Naive B cell (primary cell): ENCODE measurements around the gene WDR48. TPM values are rescaled to one million over a fixed set of nuclear protein-coding genes. Genes with fewer than 3 reads are reported as not detected.

Experiments
- ATAC-seq, 2 donors: fragments of 150-1000 bp; cut with Tn5 transposase; 2 replicates each; pipeline ENCODE4 v1.10.0; 2021; ENCODE audit warnings: low read depth in 2 of 2, mild to moderate bottlenecking in 2 of 2, moderate library complexity in 2 of 2
- DNase-seq: peaks from one replicate; pipeline ENCODE4 v3.0.0; 2022
- H3K27ac Mint-ChIP-seq, 6 donors: one replicate each; pipeline ENCODE4 v1.8.0; 2020 to 2022; ENCODE audit warnings: mild to moderate bottlenecking in 6 of 6, mixed read lengths in 6 of 6, moderate library complexity in 5 of 6, inconsistent platforms in 2 of 6
- H3K27me3 Mint-ChIP-seq, 3 donors: one replicate each; pipeline ENCODE4 v1.8.0; 2021 to 2022; ENCODE audit warnings: mixed read lengths in 3 of 3, mild to moderate bottlenecking in 1 of 3
- H3K36me3 Mint-ChIP-seq, 2 donors: one replicate each; pipeline ENCODE4 v1.8.0; 2020 to 2022; ENCODE audit warnings: mixed read lengths in 2 of 2, inconsistent platforms in 1 of 2, mild to moderate bottlenecking in 1 of 2
- H3K4me1 Mint-ChIP-seq, 3 donors: one replicate each; pipeline ENCODE4 v1.8.0; 2020 to 2022; ENCODE audit warnings: mixed read lengths in 3 of 3, inconsistent platforms in 1 of 3, mild to moderate bottlenecking in 1 of 3, moderate library complexity in 1 of 3
- H3K4me3 Mint-ChIP-seq, 8 donors: one replicate each; pipeline ENCODE4 v1.8.0; 2020 to 2022; ENCODE audit warnings: mild to moderate bottlenecking in 8 of 8, mixed read lengths in 8 of 8, moderate library complexity in 8 of 8, inconsistent platforms in 2 of 8
- H3K9me3 Mint-ChIP-seq, 7 donors: one replicate each; pipeline ENCODE4 v1.8.0; 2020 to 2022; ENCODE audit warnings: mixed read lengths in 7 of 7, mild to moderate bottlenecking in 5 of 7, inconsistent platforms in 2 of 7, moderate library complexity in 1 of 7
- polyA plus RNA-seq, 6 donors: library from polyadenylated mRNA; unstranded; fragments of 300-500 nt; fragmentation: Illumina TruSeq; gene quantifications; one replicate each; pipeline ENCODE4 v1.2.3, GENCODE V29; 2021; ENCODE audit warnings: low read depth in 6 of 6

WDR48 gene
- polyA plus RNA-seq, 6 donors from 2014 or later = 23.5 to 66.0 (median 54.3) TPM

- ATAC-seq (peak; percentile 42 to 49), DNase-seq (no peak)
- H3K27ac Mint-ChIP-seq = peak overlapping the region; percentile 12 to 91 (median 74)
- no peaks in the 10 kb centered on the region for H3K9me3 Mint-ChIP-seq
- H3K36me3 Mint-ChIP-seq = peaks cover 8% of the 10 kb centered on the region in 2 donors
- peak overlapping the region in 7 of 8 donors; percentile 56 to 83 (median 76) for H3K4me3 Mint-ChIP-seq
- H3K27me3 Mint-ChIP-seq = no peaks in the 10 kb centered on the region
- peaks cover 47 to 75% (median 59%) of the 10 kb centered on the region in 3 donors for H3K4me1 Mint-ChIP-seq
These were observed 71.0 kb downstream of the WDR48 start for GRCh38 chr3:39122813-39123212.

- Mint-ChIP-seq H3K4me3 (no peak overlapping the region), H3K4me1 (peaks cover 50 to 73% (median 57%) of the 10 kb centered on the region in 3 donors), H3K27ac (peak overlapping the region in 2 of 6 donors; percentile 34 to 49), H3K9me3 (no peaks in the 10 kb centered on the region), H3K27me3 (no peaks in the 10 kb centered on the region), H3K36me3 (peaks cover 0 to 10% of the 10 kb centered on the region in 2 donors)
- DNase-seq (no peak), ATAC-seq (no peak)
These were observed 73.3 kb downstream of the WDR48 start for GRCh38 chr3:39124876-39125840.

DNA sequence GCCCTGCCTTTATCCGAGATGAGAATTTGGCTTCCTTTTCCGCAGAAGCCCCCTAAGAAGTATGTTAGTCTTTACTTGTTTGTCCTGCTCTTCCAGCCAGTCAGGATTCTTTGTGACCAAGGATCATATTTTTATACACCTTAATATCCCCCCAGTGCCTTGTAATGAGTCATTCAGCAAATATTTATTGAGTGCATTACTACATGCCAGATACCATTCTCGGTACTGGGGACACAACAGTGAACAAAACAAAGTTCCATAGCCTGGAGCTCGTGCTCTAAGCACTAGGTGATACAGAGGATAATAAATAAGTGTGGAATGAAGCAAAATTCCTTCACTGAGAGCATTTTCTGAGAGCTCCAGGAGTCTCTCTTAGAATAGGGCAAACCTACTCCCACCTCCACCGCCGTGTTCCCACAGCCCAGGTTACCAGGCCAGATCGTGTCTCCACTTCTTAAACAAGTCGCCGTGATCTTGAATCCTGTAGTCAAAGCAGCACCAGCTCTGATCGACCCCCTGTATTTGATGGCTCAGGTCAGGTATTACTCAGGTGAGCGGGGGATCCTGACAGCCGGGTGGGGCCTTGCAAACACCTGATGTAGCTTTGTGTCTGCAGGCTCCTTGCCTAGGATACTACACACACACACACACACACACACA lies 74.2 kb downstream of the WDR48 start:
- peak overlapping the region in 3 of 6 donors; percentile 33 to 52 (median 49) for H3K27ac Mint-ChIP-seq
- H3K27me3 Mint-ChIP-seq = no peaks in the 10 kb centered on the region
- no peak for ATAC-seq
- no peak for DNase-seq
- no peak overlapping the region for H3K4me3 Mint-ChIP-seq
- H3K36me3 Mint-ChIP-seq = peaks cover 0 to 10% of the 10 kb centered on the region in 2 donors
- H3K9me3 Mint-ChIP-seq = no peaks in the 10 kb centered on the region
- H3K4me1 Mint-ChIP-seq = peaks cover 52 to 65% (median 54%) of the 10 kb centered on the region in 3 donors

- H3K27me3 Mint-ChIP-seq = no peaks in the 10 kb centered on the region
- peak overlapping the region in 6 of 8 donors; percentile 17 to 78 (median 56) for H3K4me3 Mint-ChIP-seq
- H3K36me3 Mint-ChIP-seq = peaks cover 4 to 10% of the 10 kb centered on the region in 2 donors
- ATAC-seq (peak; percentile 63 to 77), DNase-seq (no peak)
- H3K27ac Mint-ChIP-seq = peak overlapping the region in 3 of 6 donors; percentile 35 to 82 (median 66)
- H3K9me3 Mint-ChIP-seq = no peaks in the 10 kb centered on the region
- H3K4me1 Mint-ChIP-seq = peaks cover 45 to 58% (median 48%) of the 10 kb centered on the region in 3 donors
These were observed 74.8 kb downstream of the WDR48 start for GRCh38 chr3:39126532-39127071.

GRCh38 chr3:39127269-39127907 lies 75.6 kb downstream of the WDR48 start:
- Mint-ChIP-seq H3K9me3 (no peaks in the 10 kb centered on the region), H3K27ac (peak overlapping the region in 5 of 6 donors; percentile 19 to 82 (median 66)), H3K36me3 (peaks cover 10 to 12% of the 10 kb centered on the region in 2 donors), H3K27me3 (no peaks in the 10 kb centered on the region), H3K4me1 (peaks cover 38 to 50% (median 40%) of the 10 kb centered on the region in 3 donors), H3K4me3 (peak overlapping the region in 5 of 8 donors; percentile 41 to 78 (median 61))
- DNase-seq = no peak
- no peak for ATAC-seq

- ATAC-seq = no peak
- Mint-ChIP-seq H3K4me3 (peak overlapping the region in 5 of 8 donors; percentile 35 to 78 (median 58)), H3K27ac (peak overlapping the region in 1 of 6 donors; percentile 19), H3K36me3 (peaks cover 10 to 14% of the 10 kb centered on the region in 2 donors), H3K4me1 (peaks cover 32 to 45% (median 35%) of the 10 kb centered on the region in 3 donors), H3K9me3 (no peaks in the 10 kb centered on the region), H3K27me3 (no peaks in the 10 kb centered on the region)
- DNase-seq = no peak
These were observed 76.1 kb downstream of the WDR48 start for GRCh38 chr3:39127908-39128304.

GRCh38 chr3:39128951-39129350 lies 77.1 kb downstream of the WDR48 start:
- no peak for DNase-seq
- H3K9me3 Mint-ChIP-seq = no peaks in the 10 kb centered on the region
- peaks cover 29 to 35% (median 34%) of the 10 kb centered on the region in 3 donors for H3K4me1 Mint-ChIP-seq
- no peak for ATAC-seq
- H3K4me3 Mint-ChIP-seq = no peak overlapping the region
- no peak overlapping the region for H3K27ac Mint-ChIP-seq
- H3K36me3 Mint-ChIP-seq = peaks cover 10 to 20% of the 10 kb centered on the region in 2 donors
- H3K27me3 Mint-ChIP-seq = no peaks in the 10 kb centered on the region

GRCh38 chr3:39130026-39130425 lies 78.2 kb downstream of the WDR48 start:
- H3K27ac Mint-ChIP-seq = no peak overlapping the region
- H3K4me1 Mint-ChIP-seq = peaks cover 26 to 34% (median 34%) of the 10 kb centered on the region in 3 donors
- H3K36me3 Mint-ChIP-seq = peaks cover 10 to 21% of the 10 kb centered on the region in 2 donors
- no peaks in the 10 kb centered on the region for H3K9me3 Mint-ChIP-seq
- H3K27me3 Mint-ChIP-seq = no peaks in the 10 kb centered on the region
- DNase-seq (no peak), ATAC-seq (no peak)
- H3K4me3 Mint-ChIP-seq = no peak overlapping the region

DNA sequence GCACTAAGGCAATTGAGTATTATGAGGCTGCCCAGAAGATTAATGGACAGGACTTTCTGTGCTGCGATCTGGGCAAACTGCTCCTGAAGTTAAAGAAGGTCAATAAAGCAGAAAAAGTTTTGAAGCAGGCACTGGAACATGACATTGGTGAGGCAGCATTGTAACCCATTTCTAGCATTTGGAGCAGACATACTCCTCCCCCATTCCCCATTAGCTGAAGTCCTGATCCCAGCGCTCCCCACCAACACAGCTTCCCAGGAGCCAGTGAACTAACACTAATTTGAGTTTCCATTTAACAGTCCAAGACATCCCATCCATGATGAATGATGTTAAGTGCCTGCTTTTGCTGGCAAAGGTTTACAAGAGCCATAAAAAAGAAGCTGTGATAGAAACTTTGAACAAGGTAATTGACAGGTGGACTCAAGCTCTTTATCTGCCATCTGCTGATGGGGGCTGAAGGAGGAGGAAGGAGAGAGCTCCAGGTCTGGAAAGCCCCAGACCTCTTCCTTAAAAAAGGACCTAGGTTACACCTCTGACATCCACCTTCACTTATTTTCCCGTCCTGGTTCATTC lies 79.0 kb downstream of the WDR48 start:
- Mint-ChIP-seq H3K27ac (peak overlapping the region in 2 of 6 donors; percentile 14 to 69), H3K36me3 (peaks cover 10 to 21% of the 10 kb centered on the region in 2 donors), H3K4me3 (no peak overlapping the region), H3K27me3 (no peaks in the 10 kb centered on the region), H3K9me3 (no peaks in the 10 kb centered on the region), H3K4me1 (peaks cover 26 to 33% (median 29%) of the 10 kb centered on the region in 3 donors)
- ATAC-seq (no peak), DNase-seq (no peak)

DNA sequence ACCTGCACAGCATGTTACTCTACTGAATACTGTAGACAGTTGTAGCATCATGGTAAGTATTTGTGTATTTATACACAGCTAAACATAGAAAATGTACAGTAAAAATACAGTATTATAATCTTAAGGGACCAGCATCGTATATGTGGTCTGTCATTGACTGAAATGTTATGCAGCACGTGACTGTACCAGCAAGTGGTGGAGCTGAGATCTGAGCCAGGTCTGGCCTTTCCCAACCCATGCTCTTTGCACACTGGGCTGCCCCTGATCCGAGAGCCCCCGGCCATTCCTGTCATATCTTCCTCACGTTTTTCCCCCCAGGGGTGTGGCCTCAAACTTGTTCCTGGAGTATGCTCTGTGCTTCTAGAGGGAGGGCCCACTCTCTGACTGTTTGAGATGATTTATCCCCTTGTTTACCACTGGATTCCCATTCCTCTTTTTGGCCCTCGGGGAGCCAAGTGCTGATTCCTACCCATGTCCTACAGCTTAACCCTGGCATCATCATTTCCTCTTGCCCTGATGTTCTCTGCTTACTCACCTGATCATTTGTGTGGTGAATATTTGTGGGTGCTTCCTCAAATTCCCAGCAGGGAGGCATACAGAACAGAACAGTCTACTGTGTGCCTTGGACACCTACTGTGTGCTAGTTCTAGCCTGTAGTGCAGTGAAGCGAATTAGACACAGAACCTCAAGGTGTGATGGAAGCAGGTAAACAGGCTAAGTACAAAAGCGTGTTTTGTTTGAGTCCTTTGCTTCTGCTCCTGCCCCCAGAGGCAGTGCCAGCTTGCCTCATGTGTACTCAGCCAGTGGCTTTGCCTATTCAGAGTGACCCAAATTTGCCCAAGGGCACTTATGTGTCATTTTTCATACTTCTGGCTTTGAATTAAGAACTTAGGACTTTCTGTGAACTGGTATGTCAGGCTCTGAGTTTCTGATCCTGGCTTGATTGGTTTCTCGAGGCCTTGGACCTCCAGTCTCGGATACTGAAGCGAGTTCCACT lies 80.6 kb downstream of the WDR48 start:
- H3K4me3 Mint-ChIP-seq = no peak overlapping the region

DNA sequence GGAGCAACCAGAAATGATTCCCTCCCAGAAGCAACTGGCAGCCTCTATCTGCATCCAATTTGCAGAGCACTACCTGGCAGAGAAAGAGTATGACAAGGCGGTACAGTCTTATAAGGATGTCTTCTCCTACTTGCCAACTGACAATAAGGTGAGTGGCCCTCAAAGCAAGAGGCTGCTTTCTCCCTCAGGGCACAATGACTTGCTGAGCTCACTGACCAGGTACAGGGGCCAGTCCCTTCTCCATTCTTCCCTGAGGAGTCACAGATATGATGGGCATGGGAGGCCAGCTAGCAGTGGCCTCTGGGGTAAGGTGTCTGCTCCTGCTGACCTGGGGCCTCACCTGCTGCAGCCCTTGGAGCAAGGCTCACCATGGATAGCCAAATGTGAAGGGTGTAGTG lies 81.3 kb downstream of the WDR48 start:
- DNase-seq (no peak), ATAC-seq (no peak)
- H3K27me3 Mint-ChIP-seq = no peaks in the 10 kb centered on the region
- H3K9me3 Mint-ChIP-seq = no peaks in the 10 kb centered on the region
- H3K4me1 Mint-ChIP-seq = peaks cover 4 to 10% (median 6%) of the 10 kb centered on the region in 3 donors
- peak overlapping the region in 1 of 6 donors; percentile 60 for H3K27ac Mint-ChIP-seq
- H3K4me3 Mint-ChIP-seq = no peak overlapping the region
- H3K36me3 Mint-ChIP-seq = peaks cover 10 to 25% of the 10 kb centered on the region in 2 donors

More for the DNA sequence above, 80.6 kb downstream of the WDR48 start:
- Mint-ChIP-seq H3K9me3 (no peaks in the 10 kb centered on the region), H3K36me3 (peaks cover 10 to 21% of the 10 kb centered on the region in 2 donors), H3K27me3 (no peaks in the 10 kb centered on the region), H3K4me1 (peaks cover 11 to 17% (median 13%) of the 10 kb centered on the region in 3 donors), H3K27ac (peak overlapping the region in 2 of 6 donors; percentile 60 to 85)
- ATAC-seq (no peak), DNase-seq (no peak)
